ENCODE measurements around the gene FGGY. TPM values are rescaled to one million over a fixed set of nuclear protein-coding genes. Genes with fewer than 3 reads are reported as not detected.

The FGGY gene
- total RNA-seq, 1 experiment from 2014 or later, result 12.0 TPM

DNA sequence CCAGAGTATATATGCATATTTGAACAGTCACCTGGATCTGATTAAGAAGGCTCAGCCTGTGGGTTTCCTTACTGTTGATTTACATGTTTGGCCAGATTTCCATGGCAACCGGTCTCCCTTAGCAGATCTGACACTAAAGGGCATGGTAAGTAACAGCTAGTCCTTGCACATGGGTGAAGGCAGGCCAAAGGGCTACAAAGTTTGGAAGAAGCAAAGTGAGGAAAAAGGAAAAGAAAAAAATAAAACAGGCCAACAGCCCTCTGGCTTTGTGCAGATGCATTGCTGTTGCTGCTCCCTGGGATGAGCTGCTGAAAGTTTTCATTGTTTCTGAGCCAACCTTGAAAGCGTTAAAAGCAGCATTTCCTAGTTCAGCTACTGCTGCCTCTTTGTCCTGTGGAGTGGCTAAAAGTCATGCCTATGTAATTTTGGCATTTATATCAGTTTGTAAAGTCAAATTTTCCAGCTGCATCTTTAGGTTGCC lies 341.4 kb downstream of the FGGY start:
- ChIA-PET POLR2A (no interaction called here), CTCF (no interaction called here)
- peaks cover 13% of the 10 kb centered on the region for H3K4me1 Mint-ChIP-seq
- no peak overlapping the region for H3K27ac Mint-ChIP-seq
- TF ChIP-seq, protein P1, sequence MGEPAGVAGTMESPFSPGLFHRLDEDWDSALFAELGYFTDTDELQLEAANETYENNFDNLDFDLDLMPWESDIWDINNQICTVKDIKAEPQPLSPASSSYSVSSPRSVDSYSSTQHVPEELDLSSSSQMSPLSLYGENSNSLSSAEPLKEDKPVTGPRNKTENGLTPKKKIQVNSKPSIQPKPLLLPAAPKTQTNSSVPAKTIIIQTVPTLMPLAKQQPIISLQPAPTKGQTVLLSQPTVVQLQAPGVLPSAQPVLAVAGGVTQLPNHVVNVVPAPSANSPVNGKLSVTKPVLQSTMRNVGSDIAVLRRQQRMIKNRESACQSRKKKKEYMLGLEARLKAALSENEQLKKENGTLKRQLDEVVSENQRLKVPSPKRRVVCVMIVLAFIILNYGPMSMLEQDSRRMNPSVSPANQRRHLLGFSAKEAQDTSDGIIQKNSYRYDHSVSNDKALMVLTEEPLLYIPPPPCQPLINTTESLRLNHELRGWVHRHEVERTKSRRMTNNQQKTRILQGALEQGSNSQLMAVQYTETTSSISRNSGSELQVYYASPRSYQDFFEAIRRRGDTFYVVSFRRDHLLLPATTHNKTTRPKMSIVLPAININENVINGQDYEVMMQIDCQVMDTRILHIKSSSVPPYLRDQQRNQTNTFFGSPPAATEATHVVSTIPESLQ (CRISPR knock-in tag; IDR thresholded peaks at IDR 0.05), result no peak
- TF ChIP-seq, protein P2, sequence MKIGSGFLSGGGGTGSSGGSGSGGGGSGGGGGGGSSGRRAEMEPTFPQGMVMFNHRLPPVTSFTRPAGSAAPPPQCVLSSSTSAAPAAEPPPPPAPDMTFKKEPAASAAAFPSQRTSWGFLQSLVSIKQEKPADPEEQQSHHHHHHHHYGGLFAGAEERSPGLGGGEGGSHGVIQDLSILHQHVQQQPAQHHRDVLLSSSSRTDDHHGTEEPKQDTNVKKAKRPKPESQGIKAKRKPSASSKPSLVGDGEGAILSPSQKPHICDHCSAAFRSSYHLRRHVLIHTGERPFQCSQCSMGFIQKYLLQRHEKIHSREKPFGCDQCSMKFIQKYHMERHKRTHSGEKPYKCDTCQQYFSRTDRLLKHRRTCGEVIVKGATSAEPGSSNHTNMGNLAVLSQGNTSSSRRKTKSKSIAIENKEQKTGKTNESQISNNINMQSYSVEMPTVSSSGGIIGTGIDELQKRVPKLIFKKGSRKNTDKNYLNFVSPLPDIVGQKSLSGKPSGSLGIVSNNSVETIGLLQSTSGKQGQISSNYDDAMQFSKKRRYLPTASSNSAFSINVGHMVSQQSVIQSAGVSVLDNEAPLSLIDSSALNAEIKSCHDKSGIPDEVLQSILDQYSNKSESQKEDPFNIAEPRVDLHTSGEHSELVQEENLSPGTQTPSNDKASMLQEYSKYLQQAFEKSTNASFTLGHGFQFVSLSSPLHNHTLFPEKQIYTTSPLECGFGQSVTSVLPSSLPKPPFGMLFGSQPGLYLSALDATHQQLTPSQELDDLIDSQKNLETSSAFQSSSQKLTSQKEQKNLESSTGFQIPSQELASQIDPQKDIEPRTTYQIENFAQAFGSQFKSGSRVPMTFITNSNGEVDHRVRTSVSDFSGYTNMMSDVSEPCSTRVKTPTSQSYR (CRISPR knock-in tag; IDR thresholded peaks at IDR 0.05), result no peak
- no peak for TF ChIP-seq FOXK1 (CRISPR knock-in tag; IDR thresholded peaks at IDR 0.05)
- TF ChIP-seq OVOL2 (CRISPR knock-in tag; IDR thresholded peaks at IDR 0.05; ENCODE audit: borderline replicate concordance), result no peak
- TF ChIP-seq, protein P3, sequence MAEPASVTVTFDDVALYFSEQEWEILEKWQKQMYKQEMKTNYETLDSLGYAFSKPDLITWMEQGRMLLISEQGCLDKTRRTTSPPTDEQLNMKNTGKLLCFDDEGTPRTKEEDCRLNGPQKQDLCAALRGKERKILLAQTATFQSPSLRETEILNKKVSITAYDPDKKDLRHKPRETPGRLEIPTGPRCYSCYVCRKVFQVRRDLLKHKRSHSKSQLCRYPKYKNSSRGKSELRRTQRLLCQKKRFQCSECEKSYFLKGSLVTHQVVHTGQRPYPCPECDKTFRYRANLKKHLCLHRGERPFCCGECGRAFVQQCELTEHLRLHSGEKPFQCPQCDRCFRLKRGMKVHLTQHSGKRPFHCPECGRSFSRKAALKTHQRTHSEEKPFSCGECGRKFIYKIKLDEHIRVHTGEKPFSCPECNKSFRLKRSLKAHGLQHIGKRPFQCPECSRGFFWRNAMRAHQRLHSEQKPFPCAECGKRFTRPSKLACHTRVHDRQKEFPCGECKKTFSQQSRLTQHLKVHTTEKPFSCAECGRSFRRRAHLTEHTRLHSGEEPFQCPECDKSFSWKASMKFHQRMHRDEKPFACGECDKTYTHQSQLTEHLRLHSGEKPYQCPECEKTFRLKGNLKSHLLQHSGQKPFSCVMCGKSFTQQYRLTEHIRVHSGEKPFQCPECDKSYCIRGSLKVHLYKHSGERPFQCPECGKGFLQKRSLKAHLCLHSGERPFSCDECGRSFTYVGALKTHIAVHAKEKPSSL (CRISPR knock-in tag; conservative IDR thresholded peaks at IDR 0.05), result no peak
- TF ChIP-seq, protein P4, sequence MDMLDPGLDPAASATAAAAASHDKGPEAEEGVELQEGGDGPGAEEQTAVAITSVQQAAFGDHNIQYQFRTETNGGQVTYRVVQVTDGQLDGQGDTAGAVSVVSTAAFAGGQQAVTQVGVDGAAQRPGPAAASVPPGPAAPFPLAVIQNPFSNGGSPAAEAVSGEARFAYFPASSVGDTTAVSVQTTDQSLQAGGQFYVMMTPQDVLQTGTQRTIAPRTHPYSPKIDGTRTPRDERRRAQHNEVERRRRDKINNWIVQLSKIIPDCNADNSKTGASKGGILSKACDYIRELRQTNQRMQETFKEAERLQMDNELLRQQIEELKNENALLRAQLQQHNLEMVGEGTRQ (CRISPR knock-in tag; IDR thresholded peaks at IDR 0.05), result no peak
- no peak for TF ChIP-seq SP1 (CRISPR knock-in tag; conservative IDR thresholded peaks at IDR 0.05)
- TF ChIP-seq TEAD4 (CRISPR knock-in tag; IDR thresholded peaks at IDR 0.05), result no peak
- TF ChIP-seq, protein P5, sequence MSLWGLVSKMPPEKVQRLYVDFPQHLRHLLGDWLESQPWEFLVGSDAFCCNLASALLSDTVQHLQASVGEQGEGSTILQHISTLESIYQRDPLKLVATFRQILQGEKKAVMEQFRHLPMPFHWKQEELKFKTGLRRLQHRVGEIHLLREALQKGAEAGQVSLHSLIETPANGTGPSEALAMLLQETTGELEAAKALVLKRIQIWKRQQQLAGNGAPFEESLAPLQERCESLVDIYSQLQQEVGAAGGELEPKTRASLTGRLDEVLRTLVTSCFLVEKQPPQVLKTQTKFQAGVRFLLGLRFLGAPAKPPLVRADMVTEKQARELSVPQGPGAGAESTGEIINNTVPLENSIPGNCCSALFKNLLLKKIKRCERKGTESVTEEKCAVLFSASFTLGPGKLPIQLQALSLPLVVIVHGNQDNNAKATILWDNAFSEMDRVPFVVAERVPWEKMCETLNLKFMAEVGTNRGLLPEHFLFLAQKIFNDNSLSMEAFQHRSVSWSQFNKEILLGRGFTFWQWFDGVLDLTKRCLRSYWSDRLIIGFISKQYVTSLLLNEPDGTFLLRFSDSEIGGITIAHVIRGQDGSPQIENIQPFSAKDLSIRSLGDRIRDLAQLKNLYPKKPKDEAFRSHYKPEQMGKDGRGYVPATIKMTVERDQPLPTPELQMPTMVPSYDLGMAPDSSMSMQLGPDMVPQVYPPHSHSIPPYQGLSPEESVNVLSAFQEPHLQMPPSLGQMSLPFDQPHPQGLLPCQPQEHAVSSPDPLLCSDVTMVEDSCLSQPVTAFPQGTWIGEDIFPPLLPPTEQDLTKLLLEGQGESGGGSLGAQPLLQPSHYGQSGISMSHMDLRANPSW (CRISPR knock-in tag; conservative IDR thresholded peaks at IDR 0.05; ENCODE audit: low read depth), result no peak
- TF ChIP-seq, protein P6, sequence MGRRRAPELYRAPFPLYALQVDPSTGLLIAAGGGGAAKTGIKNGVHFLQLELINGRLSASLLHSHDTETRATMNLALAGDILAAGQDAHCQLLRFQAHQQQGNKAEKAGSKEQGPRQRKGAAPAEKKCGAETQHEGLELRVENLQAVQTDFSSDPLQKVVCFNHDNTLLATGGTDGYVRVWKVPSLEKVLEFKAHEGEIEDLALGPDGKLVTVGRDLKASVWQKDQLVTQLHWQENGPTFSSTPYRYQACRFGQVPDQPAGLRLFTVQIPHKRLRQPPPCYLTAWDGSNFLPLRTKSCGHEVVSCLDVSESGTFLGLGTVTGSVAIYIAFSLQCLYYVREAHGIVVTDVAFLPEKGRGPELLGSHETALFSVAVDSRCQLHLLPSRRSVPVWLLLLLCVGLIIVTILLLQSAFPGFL (CRISPR knock-in tag; IDR thresholded peaks at IDR 0.05; ENCODE audit: borderline replicate concordance), result no peak
- TF ChIP-seq, protein P7, sequence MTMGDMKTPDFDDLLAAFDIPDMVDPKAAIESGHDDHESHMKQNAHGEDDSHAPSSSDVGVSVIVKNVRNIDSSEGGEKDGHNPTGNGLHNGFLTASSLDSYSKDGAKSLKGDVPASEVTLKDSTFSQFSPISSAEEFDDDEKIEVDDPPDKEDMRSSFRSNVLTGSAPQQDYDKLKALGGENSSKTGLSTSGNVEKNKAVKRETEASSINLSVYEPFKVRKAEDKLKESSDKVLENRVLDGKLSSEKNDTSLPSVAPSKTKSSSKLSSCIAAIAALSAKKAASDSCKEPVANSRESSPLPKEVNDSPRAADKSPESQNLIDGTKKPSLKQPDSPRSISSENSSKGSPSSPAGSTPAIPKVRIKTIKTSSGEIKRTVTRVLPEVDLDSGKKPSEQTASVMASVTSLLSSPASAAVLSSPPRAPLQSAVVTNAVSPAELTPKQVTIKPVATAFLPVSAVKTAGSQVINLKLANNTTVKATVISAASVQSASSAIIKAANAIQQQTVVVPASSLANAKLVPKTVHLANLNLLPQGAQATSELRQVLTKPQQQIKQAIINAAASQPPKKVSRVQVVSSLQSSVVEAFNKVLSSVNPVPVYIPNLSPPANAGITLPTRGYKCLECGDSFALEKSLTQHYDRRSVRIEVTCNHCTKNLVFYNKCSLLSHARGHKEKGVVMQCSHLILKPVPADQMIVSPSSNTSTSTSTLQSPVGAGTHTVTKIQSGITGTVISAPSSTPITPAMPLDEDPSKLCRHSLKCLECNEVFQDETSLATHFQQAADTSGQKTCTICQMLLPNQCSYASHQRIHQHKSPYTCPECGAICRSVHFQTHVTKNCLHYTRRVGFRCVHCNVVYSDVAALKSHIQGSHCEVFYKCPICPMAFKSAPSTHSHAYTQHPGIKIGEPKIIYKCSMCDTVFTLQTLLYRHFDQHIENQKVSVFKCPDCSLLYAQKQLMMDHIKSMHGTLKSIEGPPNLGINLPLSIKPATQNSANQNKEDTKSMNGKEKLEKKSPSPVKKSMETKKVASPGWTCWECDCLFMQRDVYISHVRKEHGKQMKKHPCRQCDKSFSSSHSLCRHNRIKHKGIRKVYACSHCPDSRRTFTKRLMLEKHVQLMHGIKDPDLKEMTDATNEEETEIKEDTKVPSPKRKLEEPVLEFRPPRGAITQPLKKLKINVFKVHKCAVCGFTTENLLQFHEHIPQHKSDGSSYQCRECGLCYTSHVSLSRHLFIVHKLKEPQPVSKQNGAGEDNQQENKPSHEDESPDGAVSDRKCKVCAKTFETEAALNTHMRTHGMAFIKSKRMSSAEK (CRISPR knock-in tag; IDR thresholded peaks at IDR 0.05; ENCODE audit: borderline replicate concordance), result no peak
- TF ChIP-seq ETV6 (CRISPR knock-in tag; IDR thresholded peaks at IDR 0.05), result no peak
- no peak for TF ChIP-seq TP53 (CRISPR knock-in tag; IDR thresholded peaks at IDR 0.05)
- H3K4me3 Mint-ChIP-seq, result no peak overlapping the region
- peaks cover 13% of the 10 kb centered on the region for H3K9me3 Mint-ChIP-seq
- H3K27me3 Mint-ChIP-seq (ENCODE audit: low read depth), result no peaks in the 10 kb centered on the region
- DNase-seq (ENCODE audit: low spot score) (no peak), ATAC-seq (peak; percentile 58)
- 0 out of 2 replicates have a peak, but pooled peaks cover 2% of the 10 kb centered on the region for H3K36me3 Mint-ChIP-seq

Data from WTC11 (cell line).